T-helper 22 cell (primary cell): Measurements from ENCODE around the gene NKD1.
A peak's percentile ranks its signal among the peaks of the same experiment; 100 is the strongest.

Experiments used
- DNase-seq: peaks from one replicate; pipeline ENCODE4 v3.0.0-alpha.2; 2020; ENCODE audit warnings: low read depth

NKD1 gene

GRCh38 chr16:50645563-50646220, 97.5 kb downstream of the NKD1 start:
- DNase-seq, result no peak

DNA sequence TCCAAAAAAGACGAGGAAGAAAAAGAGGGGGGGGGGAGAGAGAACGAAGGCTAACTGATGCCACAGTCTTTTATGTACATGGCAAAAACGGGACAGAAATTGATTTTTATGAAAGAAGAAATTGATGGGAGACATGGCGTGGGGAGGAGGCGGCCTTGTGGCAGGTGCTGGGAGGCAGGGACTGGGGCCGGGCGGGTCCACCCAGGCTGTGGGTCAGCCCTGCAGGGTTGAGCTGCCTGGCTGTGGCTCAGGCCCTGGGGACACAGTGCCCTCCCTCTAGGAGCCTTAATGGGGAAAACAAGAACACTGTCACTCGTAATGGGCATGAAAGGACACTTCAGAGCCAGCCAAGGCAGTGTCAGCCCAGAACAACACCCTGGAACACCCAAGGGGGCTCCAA, 98.1 kb downstream of the NKD1 start:
- DNase-seq, result no peak

- DNase-seq, result no peak
Measured at GRCh38 chr16:50651835-50652438, 103.7 kb downstream of the NKD1 start.

DNA sequence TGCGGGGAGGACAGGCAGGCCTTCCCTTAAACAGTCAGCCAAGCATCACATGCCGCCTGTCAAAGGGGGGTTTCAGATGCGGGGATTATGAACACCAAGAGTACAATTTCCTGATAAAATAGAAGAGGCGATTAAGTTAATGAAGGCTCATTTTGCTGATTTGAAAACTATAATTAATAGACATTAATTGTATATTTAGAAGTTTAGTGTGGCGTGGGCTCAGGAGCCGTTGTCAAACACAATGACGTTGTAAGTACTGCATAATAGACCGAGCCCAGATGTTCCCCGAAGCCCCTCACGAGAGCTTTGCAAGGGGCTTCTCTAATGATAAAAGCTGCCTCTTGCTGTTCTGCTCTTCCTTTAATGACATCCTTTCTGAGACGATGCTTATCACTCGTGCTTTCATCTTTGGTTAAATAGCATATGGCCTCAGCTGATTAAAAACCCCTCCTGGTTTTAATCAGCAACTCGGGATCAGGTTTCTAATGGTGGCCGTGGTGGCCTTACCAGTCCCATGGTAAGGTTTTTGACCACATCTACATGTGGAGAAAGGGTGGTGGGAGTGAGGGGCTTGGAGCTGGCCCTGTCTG, 104.7 kb downstream of the NKD1 start:
- DNase-seq, result no peak

DNA sequence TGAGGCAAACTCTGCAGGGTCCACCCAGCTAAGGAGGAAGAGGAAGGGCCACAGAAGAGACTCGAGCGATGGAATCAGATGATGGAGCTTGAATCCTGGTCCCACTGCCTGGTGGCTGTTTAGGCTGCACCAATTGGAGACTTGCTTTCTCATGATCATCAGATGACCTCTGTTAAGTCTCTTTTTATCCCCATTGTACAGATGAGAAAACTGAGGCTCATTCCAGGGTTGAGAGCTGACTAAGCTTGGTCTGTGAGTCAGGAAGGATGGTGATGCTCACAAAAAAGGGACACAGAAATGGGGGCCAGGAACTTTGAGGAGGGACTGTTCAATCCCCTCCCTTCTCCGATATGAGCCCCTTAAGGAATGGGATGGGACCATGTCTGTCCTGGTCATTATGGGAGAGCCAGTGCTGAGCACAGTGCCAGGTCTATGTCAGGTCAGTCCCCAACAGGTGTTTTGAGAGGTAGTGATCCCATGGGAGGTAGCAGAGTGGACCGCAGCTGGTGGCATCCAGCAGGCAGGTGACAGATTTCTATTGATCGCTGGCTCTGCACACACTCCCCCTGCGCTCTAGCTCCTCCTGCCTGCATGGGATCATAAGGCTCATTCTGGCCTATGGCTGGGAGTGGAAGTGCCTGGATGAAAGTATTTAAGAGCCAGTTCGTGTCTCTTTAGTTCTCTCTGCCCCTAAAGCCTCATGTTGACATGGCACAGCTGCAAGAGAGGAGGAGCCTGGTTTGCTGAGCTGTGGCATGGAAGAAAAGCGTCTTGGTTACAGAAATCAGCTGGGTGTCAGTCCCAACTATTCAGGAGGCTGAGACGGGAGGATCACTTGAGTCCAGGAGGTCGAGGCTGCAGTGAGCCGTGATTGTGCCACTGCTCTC, 105.7 kb downstream of the NKD1 start:
- DNase-seq, result no peak

DNA sequence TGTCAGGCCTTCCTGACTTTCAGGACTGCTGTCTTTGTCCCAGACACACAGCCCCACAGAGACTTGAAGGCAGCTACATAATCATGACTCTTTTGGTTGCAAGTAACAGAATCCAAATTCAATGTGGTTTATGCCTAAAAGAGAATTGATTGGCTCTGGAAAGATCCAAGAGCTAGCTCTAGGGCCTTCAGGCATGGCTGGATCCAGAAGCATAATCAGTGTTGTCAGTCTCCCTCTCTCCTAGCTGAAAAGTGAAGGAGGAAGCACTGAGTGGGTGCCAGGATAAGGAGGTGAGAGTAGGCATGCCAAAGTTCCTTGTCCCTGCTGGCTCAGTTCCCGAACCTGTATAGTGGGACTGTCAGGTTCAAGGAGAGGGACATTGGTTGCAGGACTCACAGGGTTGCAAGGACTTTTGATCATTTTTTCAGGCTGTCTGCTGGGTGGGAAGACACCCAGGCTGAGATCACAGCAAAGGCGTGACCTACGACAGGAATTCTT, 107.4 kb downstream of the NKD1 start:
- no peak for DNase-seq

GRCh38 chr16:50657241-50657640, 109.0 kb downstream of the NKD1 start:
- DNase-seq, result no peak

- DNase-seq, result no peak
Measured at GRCh38 chr16:50659806-50660205, 111.6 kb downstream of the NKD1 start.

- no peak for DNase-seq
Measured at GRCh38 chr16:50662306-50662940, 114.2 kb downstream of the NKD1 start.

DNA sequence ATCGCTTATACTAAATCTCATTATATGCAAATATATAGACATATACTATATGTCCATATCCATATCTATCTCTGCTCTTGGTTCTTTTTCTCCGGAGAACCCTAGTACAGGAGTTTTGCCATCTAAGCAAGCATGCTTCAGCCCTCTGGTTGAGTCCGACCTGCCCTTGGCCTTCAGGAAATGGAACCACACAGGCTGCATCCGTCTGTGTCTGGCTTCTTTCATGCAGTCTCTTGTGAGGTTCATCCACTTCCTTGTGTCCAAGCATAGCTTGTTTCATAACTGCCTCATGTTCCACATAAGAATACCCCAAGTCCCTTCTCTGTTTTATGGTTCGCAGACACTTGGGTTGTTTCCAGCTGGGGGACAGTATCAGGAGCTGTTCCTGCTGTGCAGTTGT, 116.1 kb downstream of the NKD1 start:
- no peak for DNase-seq

GRCh38 chr16:50665128-50665878, 117.1 kb downstream of the NKD1 start:
- DNase-seq, result peak; percentile 46

DNA sequence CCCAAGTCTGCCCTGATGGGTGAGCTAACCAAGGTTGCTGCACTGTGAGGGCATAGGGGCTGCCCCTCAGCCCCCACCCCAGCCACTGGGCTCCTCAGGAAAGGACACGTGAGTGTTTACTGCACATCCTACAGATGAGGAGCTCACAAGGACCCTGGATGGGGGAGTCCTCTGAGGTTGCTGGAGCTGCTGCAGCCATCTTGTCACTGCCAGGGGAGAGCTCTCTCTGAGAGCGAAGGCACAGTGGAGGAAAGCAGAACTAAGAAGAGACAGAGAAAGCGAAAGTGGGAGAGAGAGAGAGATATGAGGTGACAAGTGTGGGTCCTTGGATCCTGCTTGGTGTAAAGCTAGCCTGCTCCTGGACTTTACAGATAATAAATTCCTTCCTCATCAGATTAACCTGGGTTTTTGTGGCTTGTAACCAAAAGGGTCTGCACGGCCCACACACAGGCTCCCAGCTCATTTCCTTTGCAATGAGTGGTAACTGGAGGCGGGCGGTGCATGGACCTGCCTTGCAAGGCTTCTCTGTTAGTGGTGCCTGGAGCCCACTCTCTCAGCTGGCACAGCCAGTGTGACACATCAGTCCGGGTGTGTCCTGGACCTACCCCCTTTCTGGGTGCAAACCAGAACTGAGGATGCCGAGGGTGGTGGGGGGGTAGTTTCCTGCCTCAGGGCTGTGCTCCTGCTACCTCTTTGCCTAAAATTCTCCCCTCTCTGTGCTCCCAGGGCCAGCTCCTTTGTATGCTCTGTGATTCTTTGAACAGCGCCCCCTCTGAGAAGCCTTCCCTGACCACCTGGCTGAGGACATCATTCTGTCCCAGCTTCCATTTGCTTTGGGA, 118.7 kb downstream of the NKD1 start:
- DNase-seq, result no peak

DNA sequence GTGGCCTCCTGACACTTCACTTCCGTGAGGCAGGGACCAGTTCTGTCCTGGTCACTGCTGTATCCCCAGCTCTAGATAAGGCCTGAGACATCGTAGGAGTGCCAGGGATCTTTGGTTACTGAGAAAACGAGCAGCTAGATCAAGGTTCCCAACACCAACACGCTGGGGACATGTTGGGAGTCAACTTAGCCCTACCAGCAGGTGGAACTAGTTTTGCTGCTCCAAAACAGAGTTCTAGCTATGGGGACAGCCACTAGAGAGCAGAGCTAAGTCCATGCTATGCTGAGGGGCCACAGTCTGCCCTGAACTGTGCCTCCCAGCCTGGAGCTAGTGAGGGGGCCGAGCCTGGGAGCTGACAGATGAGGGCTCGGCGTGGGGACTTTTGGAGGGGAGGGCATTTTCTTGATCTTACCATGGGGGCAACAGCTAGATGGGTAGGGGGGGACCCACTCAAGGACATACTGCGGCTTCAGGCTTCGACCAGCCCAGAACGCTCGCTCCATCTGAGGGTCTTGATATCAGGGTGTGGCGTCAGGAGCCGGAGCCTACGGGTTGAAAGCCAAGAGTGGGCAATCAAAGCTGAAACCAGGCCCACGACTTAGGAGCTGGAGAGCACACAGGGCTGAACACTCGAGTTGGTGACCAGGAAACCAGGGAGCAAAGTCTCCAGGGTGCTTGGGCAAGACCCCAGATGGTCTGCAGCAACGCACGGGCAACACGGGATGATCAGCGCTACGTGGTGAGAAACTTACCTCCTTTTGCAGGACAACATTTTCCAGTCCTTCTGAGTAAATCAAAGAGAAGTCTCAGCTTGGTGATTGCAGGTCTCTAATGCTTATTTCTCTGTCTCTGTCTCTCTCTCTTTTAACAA, 119.5 kb downstream of the NKD1 start:
- DNase-seq, result no peak

- DNase-seq, result no peak
Measured at GRCh38 chr16:50668368-50669008, 120.3 kb downstream of the NKD1 start.

DNA sequence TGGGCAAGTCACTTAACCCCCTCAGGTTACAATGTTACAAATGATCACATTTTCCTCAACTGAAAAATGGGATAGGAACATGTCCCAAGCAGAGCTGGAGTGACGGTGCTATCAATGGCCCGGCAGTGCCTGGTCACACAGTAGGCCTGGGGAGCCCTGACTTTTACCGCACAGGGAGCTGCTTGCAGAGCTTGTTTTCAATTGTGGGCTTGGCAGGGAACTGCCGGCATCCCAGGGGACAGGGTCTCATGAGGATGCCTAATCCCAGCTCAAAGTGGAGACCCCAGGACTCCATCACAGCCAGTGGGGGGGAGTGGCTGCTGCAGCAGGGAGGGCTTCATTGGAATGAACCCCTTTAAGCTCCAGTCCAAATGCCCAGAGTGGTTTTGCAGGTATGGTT, 121.5 kb downstream of the NKD1 start:
- DNase-seq, result no peak

DNA sequence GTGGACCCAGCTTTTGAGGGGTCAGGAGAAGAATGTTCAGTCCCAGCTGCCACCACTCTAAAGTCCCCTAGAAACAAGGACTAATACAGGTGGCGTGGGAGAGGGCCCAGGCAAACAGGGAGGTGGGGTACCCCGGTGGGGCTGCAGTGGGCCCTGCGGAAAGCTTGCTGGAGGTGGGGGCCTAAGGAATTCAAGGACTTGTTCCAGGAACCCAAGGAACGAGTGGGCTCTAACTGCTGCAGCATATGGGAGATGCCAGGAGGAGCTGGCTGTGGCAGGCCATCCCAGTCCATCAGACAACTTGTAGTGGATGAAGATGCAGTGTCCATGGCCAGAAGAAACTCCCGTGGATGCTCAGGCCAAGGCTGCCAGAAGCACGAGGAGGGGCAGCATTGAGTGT, 122.3 kb downstream of the NKD1 start:
- DNase-seq, result no peak

GRCh38 chr16:50671644-50672260, 123.6 kb downstream of the NKD1 start:
- DNase-seq, result no peak

- DNase-seq, result no peak
Measured at GRCh38 chr16:50673496-50674275, 125.5 kb downstream of the NKD1 start.
